GM12801 (cell line): ENCODE data around the gene APH1A.

Experiments used
- TF ChIP-seq, protein P1 (sequence below): IDR thresholded peaks from one replicate; pipeline ENCODE4 v1.5.1; 2011; ENCODE audit warnings: control low read depth; ENCODE audit not compliant: insufficient read length; ENCODE audit errors: extremely low read depth

APH1A gene

DNA sequence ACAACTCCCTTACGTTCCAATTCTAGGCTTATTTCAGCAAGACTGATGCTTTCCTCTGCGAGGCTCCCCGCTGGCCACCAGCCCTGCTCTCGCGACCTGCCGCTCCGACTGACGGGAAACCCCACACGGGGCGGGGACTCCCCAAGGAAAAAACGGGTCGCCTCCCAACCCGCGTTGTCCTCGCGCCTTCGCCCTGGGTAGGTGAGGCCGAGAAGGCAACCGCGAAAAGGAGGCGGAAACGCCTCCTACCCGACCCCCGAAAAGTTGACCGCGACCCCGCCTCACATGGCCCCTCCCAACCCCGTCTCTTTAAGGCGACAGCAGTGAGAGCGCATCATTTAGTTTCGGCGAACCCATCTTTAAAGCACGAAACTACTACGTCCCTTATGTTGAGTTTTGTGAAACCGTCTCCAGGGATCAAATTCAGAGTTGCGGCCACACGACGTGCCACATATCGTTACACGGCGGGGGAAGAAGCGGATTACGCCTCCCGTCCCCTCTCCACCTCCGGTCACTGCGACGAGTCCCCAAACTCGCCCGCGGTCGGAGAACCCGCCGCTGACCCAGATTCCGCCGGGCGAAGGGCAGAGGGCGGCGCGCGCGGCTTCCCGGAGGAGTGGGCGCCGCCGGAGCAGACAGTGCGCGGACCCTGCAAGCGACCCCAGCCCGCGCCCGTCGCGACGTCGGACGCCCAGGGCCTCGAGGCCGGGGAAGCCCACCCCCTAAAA is 34.1 kb downstream of the APH1A start:
- TF ChIP-seq, protein P1, sequence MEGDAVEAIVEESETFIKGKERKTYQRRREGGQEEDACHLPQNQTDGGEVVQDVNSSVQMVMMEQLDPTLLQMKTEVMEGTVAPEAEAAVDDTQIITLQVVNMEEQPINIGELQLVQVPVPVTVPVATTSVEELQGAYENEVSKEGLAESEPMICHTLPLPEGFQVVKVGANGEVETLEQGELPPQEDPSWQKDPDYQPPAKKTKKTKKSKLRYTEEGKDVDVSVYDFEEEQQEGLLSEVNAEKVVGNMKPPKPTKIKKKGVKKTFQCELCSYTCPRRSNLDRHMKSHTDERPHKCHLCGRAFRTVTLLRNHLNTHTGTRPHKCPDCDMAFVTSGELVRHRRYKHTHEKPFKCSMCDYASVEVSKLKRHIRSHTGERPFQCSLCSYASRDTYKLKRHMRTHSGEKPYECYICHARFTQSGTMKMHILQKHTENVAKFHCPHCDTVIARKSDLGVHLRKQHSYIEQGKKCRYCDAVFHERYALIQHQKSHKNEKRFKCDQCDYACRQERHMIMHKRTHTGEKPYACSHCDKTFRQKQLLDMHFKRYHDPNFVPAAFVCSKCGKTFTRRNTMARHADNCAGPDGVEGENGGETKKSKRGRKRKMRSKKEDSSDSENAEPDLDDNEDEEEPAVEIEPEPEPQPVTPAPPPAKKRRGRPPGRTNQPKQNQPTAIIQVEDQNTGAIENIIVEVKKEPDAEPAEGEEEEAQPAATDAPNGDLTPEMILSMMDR: no peak

DNA sequence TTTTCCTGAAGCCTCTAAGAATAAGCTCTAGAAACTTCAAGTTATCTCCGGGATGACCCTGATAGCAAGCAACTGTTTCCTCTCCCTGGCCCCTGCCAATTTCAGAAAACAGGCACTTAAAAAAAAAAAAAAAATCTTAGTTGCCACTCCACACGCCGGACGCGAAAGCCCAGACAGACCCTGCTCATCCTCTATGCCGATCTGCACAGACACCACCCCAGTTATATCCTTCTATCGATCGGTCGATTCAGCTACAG is 34.6 kb downstream of the APH1A start:
- TF ChIP-seq, protein P1: no peak

DNA sequence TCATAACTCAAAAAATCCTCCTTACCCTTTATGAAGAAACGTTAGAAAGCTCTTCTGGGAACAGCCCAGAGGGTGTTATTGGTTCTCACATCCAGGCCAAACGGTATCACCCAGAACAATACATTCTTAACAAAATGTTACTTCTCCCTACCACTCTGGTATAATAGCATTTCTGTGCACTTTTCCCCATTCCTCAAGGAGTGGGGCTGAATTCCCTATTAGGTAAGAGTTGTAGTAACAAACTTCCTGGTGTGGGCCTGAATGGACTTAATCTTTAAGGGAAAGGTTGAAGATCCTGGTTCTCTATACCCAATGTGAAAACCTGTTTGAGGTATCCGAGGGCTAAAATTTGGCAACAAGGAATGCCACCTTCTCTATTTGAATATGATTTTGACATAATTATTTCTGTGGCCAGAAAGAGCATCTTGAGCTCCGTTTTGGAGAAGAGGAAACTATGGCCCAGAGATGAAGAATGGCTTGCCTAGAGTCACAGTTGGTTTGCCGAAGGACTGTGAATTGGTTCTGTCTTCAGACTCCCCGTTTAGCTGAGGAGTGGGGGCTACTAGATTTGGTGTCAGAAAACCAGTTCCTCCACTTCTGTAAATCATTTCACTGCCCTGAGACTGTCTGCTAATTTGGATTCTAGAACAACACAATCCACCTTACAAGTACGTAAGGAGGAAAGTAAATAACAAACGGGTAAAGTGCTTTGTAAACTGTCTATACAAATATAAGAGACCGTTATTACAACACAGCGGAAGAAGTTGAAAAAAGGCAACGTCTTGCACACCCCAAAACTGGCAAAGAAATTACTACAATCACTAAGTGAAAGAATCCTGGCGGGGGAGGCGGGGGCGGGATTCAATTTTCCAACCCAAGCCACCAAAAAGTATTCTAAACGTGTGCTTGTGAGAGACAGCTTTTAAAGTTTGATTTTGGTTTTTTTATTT is 35.2 kb downstream of the APH1A start:
- TF ChIP-seq, protein P1: no peak

DNA sequence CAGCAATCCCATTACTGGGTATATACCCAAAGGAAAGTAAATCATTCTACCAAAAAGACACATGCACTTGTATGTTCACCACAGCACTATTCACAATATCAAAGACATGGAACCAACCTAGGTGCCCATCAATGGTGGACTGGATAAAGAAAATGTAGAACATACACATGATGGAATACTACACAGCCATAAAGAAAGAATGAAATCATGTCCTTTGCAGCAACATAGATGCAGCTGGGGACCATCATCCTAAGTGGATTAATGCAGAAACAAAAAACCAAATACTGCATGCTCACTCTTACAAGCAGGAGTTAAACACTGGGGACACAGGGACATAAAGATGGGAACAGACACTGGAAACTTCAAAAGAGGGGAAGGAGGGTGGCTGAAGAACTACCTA is 41.6 kb downstream of the APH1A start:
- TF ChIP-seq, protein P1: no peak

DNA sequence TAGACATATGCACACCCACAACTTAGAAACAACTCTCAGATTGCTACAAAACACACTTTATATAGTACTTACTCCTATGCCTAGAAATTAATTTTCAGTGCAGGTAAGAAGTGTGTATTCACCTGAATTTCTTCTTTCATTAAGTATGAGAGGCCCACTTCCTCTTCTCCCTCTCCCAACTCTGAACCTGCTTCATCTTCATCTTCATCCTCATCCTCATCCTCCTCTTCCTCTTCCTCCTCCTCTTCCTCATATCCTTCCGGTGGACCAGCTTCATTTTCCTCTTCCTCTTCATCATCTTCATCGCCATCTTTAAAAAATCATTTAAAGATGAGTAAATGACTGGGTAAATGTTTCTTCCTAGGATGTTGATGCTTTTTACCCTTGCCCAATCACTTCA is 42.3 kb downstream of the APH1A start:
- TF ChIP-seq, protein P1: no peak

DNA sequence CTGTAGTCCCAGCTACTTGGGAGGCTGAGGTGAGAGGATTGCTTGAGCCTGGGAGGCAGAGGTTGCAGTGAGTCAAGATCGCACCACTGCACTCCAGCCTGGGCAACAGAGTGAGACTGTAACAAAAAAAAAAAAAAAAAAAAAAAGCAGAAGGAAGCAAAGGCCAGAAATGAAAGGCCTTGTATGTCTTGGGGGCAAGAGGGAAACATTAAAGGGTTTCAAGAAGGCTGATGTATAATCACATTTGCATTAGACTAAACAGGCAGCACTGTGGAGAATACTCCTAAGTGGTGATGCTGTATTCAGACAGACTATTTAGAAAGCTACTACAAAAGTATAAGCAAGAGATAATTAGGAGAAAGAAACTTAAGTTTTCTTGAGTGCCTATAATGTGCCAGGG is 43.3 kb downstream of the APH1A start:
- TF ChIP-seq, protein P1: no peak

DNA sequence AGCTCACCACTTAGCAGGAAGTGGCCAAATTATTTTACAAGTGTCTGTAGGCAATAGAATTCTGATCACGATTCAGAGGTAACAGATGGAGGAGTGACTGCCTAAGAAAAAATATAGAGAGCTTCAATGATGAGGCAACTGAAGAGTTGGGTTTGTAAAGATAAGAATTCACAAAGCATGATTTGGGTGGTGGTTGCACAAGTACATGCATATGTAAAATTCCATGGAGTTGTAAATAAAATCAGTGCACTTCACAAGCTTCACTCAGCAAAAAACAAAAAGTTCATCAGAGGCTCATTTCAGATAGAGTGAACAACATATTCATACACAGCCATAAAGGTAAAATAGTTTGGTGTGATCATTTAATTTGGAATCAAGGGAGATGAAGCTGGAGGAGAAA is 43.8 kb downstream of the APH1A start:
- TF ChIP-seq, protein P1: no peak
